HG03457 (cell line): ENCODE data around the gene PAWR.
"Not testable (repeated sequence)": the region's sequence is repeated elsewhere in the genome, so short reads cannot be mapped to it uniquely, and the experiment has no call there.

Experiments used
- ATAC-seq: cut with Tn5 transposase; IDR thresholded peaks from one replicate; pipeline ENCODE4 v1.9.1; 2021; ENCODE audit warnings: moderate number of reproducible peaks; ENCODE audit not compliant: unreplicated experiment

Gene PAWR

DNA sequence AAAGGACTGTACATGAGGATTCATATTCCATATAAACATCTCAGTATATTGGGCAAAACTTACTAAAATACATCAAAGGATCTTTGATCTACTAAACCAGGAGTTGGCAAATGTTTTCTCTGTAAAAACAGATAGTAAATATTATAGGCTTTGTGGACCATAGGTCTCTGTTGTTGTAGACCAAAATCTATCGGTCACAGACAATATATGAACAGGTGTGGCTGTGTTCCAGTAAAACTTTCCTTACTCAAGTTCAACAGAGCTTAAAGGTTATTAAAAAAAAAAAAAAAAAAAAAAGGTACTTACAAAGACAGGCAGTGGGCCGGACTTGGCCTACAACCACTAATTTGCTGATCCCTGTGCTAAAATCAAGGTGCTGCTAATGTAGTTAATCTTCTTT, 40.3 kb downstream of the PAWR start:
- ATAC-seq: no peak

DNA sequence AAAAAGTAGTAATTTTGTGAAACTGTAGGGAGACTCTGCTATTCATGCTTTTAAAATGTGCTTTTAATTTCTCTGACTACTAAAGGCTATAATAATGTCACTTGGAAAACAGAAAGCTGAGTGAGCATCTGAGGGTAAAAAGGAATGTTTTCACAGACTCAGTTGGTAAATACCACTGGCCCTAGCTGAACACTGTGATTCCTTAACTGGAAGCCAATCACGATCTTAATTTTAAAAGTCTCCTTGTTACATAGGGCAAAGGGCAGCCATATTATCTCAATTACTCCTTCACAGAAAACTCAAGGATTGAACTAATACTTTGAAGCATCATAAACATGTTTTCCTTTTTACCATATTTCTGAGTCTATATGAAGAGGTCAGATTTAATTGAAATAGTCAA, 41.9 kb downstream of the PAWR start:
- no peak for ATAC-seq

DNA sequence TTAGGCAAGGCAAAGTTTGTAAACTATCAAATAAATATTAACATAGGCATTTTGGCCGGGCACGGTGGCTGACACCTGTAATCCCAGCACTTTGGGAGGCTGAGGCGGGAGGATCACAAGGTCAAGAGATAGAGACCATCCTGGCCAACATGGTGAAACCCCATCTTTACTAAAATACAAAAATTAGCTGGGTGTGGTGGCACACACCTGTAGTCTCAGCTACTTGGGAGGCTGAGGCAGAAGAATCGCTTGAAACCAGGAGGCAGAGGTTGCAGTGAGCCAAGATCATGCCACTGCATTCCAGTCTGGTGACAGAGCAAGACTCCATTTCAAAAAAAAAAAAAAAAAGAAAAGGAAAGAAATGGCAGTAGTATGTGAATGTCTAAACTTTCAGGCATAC, 43.9 kb downstream of the PAWR start:
- ATAC-seq: not testable (repeated sequence)

GRCh38 chr12:79645235-79645630, 45.5 kb downstream of the PAWR start:
- peak; percentile 99 for ATAC-seq

DNA sequence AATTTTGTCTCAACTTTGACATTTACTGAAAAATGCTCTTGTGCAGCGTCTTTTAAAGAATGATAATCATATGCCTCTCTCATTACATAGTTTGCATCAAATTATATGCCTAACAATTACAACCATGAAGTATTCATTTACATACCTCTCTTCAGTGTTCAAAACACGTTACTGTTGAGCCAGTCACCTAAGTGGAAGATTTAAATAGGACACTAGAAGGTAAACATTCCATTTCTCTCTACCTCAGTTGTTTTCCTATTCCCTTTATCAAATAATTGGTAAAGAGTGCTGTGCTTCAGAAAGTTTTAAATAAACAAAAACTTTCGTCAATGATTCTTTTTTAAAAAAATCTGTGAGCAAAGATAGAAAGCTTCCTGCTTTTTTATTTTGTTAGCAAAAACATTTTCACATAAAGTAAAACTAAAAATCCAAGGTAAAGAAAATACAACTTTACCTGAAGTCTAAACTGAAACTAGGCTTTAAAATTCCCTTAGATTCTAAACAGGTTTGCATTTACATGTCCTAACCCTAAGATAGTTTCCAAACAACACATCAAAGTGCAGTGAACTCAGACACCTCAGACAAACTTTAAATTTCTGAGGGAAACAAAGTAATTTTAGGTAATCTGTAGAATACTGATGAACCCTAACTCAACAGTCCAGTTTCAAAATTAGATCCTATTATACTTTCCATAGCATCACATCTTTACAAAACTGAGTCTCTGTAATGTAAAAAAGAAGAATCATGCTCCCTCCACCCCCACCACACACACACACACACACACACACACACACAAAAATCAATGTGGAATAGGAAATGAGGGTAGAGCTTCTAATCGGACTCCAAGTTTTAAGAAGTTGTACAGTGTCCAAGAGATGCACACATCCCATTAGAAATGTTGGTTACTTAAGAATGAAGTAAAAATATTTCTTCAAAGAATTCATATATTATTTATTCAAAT, 46.2 kb downstream of the PAWR start:
- peak; percentile 17 for ATAC-seq

DNA sequence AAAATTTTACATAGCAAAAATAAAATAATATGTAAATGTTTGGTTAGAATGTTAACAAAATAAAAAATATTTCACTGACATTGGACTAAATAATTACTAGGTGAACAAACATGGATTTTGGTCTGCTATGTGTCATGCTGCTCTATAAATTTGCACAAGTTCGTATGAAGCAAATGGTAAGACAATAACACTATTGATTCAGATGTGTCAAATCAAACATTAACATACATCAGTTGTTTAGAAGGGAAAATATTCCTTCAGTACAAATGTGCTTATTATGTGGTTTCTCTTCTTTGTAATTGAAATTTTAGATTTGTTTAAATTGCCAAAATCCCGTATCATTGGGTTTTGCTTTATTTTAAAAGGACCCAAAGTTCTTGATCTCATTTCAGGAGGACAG, 46.9 kb downstream of the PAWR start:
- ATAC-seq: no peak

GRCh38 chr12:79638490-79638889, 52.3 kb downstream of the PAWR start:
- no peak for ATAC-seq

DNA sequence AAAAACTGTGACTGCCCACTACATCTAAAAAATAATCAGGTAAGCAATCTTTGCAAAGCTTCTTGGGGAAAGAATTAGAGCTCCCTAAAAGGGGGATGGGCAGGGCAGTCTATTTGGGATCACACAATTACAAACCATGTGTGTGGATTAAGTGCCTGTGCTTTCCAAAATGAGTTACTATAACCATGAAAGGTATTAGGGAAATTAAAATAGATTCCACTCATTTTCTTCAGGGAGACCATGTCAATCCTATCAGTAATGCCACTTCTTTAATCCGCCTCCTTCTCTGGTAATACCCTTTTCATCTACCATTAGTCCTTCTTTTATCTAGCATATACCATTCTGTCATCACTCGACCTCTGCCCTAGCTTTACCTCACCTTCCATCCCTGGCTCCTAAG, 53.7 kb downstream of the PAWR start:
- no peak for ATAC-seq

GRCh38 chr12:79635676-79636075, 55.1 kb downstream of the PAWR start:
- no peak for ATAC-seq

- no peak for ATAC-seq
Observed at GRCh38 chr12:79634957-79635471, 55.8 kb downstream of the PAWR start.

DNA sequence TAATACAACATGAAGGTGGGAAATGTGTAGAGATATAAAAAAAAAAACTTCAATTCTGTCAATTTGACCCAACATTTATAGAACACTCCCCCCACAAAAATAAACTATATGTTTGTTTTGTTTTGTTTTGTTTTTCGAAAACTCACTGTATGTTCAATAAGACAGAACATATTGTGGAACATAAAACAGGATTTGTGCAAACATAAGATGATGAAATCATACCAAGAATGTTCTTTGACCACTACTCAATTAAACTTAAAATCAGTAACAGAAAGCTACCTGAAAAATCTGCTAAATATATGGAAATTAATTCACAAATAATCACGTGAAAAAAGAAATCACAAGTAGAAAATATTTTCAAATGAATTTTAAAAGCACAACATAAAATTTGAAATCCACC, 61.2 kb downstream of the PAWR start:
- ATAC-seq: no peak

- not testable (repeated sequence) for ATAC-seq
Observed at GRCh38 chr12:79626735-79627134, 64.0 kb downstream of the PAWR start.

- no peak for ATAC-seq
Observed at GRCh38 chr12:79624378-79624777, 66.4 kb downstream of the PAWR start.

DNA sequence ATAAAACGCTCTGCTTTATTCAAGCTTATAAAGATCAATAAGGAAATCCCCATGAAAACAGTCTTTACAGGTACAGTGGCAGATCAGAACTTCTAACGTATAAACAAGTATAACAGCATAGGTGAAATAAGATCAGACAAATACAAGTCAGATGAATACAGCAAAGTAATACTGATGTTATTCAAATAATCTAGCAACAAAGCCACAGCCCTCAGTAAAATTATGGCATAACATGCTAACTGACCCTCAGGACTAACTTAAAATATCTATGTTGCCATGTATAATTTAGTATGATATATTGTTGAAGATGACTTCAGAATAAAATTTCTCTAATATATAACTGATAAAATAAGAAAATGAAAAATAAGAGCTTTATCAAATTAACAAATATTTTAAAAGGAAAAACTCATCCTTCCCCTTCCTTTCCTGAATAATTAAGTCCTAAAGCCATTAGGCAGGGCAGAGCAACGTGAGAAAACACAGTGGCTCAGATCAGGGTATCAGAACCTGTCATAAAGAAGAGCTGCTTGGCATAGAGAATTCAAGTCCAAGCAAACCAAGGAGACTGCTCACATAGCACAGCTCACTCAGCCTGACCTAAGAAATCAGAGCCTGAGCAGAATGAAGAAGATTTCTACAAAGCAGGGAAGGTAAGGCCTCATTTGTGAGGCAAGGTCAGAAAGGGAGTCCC, 70.7 kb downstream of the PAWR start:
- ATAC-seq: no peak

DNA sequence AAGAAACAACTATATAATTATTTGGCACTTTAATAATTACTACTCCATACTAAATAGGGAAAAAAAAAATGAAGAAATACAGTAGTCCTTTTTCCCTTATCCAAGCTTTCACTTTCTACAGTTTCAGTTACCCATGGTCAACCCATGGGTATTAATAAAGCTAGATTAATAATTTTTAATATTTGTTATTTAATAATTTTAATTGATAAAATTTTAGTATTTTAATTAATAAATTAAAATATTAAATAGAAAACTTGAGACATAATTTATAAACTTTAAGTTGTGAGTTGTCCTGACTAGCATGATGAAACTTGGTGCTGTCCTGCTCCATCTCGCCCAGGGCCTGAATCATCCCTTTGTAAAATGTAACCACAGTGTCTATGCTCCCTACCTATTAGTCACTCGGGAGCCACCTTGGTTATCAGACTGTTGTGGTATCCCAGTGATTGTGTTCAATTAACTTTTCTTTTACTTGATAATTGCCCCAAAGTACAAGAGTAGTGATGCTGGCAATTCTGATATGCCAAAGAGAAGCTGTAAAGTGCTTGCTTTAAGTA, 71.8 kb downstream of the PAWR start:
- ATAC-seq: no peak

- no peak for ATAC-seq
Observed at GRCh38 chr12:79617696-79618095, 73.1 kb downstream of the PAWR start.

DNA sequence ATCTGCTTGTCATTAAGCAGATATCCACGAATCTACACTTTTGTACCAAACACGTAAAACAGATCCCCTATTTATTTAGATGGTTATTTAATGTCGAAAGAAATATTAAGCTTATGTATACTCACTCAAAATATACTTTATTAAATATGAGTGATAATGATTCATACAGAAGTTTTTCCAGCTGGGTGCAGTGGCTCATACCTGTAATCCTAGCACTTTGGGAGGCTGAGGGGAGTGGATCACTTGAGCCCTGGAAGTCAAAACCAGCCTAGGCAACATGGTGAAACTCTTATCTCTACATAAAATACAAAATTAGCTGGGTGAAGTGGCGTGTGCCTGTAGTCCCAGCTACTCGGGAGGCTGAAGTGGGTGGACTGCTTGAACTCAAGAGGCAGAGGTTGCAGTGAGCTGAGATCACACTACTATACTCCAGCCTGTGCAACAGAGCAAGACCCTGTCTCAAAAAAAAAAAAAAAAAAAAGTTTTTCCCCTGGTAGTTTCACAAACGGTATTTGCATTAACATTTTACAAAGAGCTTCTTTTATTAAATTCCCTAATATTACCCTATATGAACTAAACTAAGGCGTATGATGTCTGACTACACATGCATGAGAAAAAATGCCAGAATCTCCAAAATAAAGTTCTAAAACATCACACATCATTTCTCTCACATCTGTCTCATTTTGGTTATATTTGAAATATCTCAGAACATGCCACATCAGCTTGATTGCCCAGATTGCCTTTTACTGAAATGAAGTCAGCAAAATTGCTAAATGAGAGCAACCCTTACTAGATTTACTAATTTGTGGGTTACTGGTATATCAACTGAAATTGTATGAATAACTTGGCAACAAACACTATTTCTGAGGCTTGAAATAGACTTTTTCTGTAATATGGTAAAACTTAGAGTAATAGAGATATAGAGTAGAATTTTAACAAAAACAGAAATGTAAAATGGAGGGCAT, 74.9 kb downstream of the PAWR start:
- ATAC-seq: peak; percentile 53

- no peak for ATAC-seq
Observed at GRCh38 chr12:79614730-79615129, 76.0 kb downstream of the PAWR start.

- no peak for ATAC-seq
Observed at GRCh38 chr12:79601908-79602307, 88.9 kb downstream of the PAWR start.

- ATAC-seq: no peak
Observed at GRCh38 chr12:79597910-79598309, 92.9 kb downstream of the PAWR start.
